Parathyroid adenoma (tissue), 2 donors: ENCODE results near the gene CACYBP.

Experiments
- H2AFZ ChIP-seq: fragments of 300-600 bp; sonication (generic); one replicate; pipeline ENCODE4 v1.7.0; 2017; ENCODE audit warnings: antibody characterized with exemption, mild to moderate bottlenecking
- H3K27ac ChIP-seq: fragments of 300-600 bp; sonication (generic); one replicate; pipeline ENCODE4 v1.7.0; 2017
- H3K27me3 ChIP-seq: fragments of 300-600 bp; sonication (generic); one replicate; pipeline ENCODE4 v1.7.0; 2017; ENCODE audit warnings: low read length; ENCODE audit not compliant: control insufficient read depth, insufficient read depth
- H3K36me3 ChIP-seq: fragments of 300-600 bp; sonication (generic); one replicate; pipeline ENCODE4 v1.7.0; 2017; ENCODE audit warnings: low read length; ENCODE audit not compliant: control insufficient read depth, insufficient read depth
- H3K4me1 ChIP-seq: fragments of 300-600 bp; sonication (generic); one replicate; pipeline ENCODE4 v1.7.0; 2017; ENCODE audit warnings: control low read depth
- H3K4me2 ChIP-seq: fragments of 300-600 bp; sonication (generic); one replicate; pipeline ENCODE4 v1.7.0; 2017; ENCODE audit warnings: low read length
- H3K4me3 ChIP-seq: fragments of 300-600 bp; sonication (generic); one replicate; pipeline ENCODE4 v1.7.0; 2017; ENCODE audit warnings: low read depth, low read length
- H3K79me2 ChIP-seq: fragments of 300-600 bp; sonication (generic); one replicate; pipeline ENCODE4 v1.7.0; 2017; ENCODE audit warnings: control low read depth
- H3K9ac ChIP-seq: fragments of 300-600 bp; sonication (generic); one replicate; pipeline ENCODE4 v1.7.0; 2017; ENCODE audit warnings: mild to moderate bottlenecking
- H3K9me3 ChIP-seq: fragments of 300-600 bp; sonication (generic); one replicate; pipeline ENCODE4 v1.7.0; 2017; ENCODE audit warnings: low read length; ENCODE audit not compliant: control insufficient read depth
- CTCF ChIP-seq: fragments of 300-600 bp; sonication (generic); IDR thresholded peaks from one replicate; pipeline ENCODE4 v1.7.0; 2017; ENCODE audit warnings: antibody characterized with exemption, mild to moderate bottlenecking
- donor health status: primary hyperparathyroidism.

Gene CACYBP

GRCh38 chr1:174995121-174995520 lies 4.6 kb upstream of the CACYBP start:
- no peak for TF ChIP-seq CTCF
- Histone ChIP-seq H3K27me3 (no peaks in the 10 kb centered on the region), H3K4me3 (no peak overlapping the region), H3K9me3 (no peaks in the 10 kb centered on the region), H3K27ac (no peak overlapping the region), H3K4me1 (peaks cover 2% of the 10 kb centered on the region), H2AFZ (no peak overlapping the region), H3K36me3 (no peaks in the 10 kb centered on the region), H3K9ac (no peak overlapping the region), H3K79me2 (peaks cover under 1% of the 10 kb centered on the region), H3K4me2 (no peak overlapping the region)

GRCh38 chr1:174995916-174996315 lies 3.8 kb upstream of the CACYBP start:
- Histone ChIP-seq H3K36me3 (no peaks in the 10 kb centered on the region), H3K9ac (no peak overlapping the region), H3K27ac (no peak overlapping the region), H3K9me3 (no peaks in the 10 kb centered on the region), H3K79me2 (peaks cover 4% of the 10 kb centered on the region), H3K4me1 (no peaks in the 10 kb centered on the region), H3K4me3 (no peak overlapping the region), H3K27me3 (no peaks in the 10 kb centered on the region), H2AFZ (no peak overlapping the region), H3K4me2 (no peak overlapping the region)
- TF ChIP-seq CTCF = no peak

GRCh38 chr1:174996476-174996875 lies 3.3 kb upstream of the CACYBP start:
- Histone ChIP-seq H3K4me2 (no peak overlapping the region), H3K9ac (no peak overlapping the region), H3K4me3 (no peak overlapping the region), H3K4me1 (no peaks in the 10 kb centered on the region), H3K27me3 (no peaks in the 10 kb centered on the region), H2AFZ (no peak overlapping the region), H3K79me2 (peaks cover 4% of the 10 kb centered on the region), H3K36me3 (no peaks in the 10 kb centered on the region), H3K9me3 (no peaks in the 10 kb centered on the region), H3K27ac (no peak overlapping the region)
- no peak for TF ChIP-seq CTCF

- Histone ChIP-seq H3K79me2 (peaks cover 4% of the 10 kb centered on the region), H2AFZ (no peak overlapping the region), H3K4me2 (no peak overlapping the region), H3K27ac (no peak overlapping the region), H3K36me3 (no peaks in the 10 kb centered on the region), H3K9ac (no peak overlapping the region), H3K27me3 (no peaks in the 10 kb centered on the region), H3K4me3 (no peak overlapping the region), H3K4me1 (no peaks in the 10 kb centered on the region), H3K9me3 (no peaks in the 10 kb centered on the region)
- TF ChIP-seq CTCF = no peak
These were observed 2.7 kb upstream of the CACYBP start for GRCh38 chr1:174997041-174997440.

GRCh38 chr1:174998569-174999215 lies 1.1 kb upstream of the CACYBP start:
- peak overlapping the region; percentile 97 for H2AFZ ChIP-seq
- no peaks in the 10 kb centered on the region for H3K27me3 ChIP-seq
- H3K9me3 ChIP-seq = no peaks in the 10 kb centered on the region
- H3K4me3 ChIP-seq = peak overlapping the region; percentile 71
- H3K4me2 ChIP-seq = peak overlapping the region; percentile 87
- peak; percentile 62 for TF ChIP-seq CTCF
- H3K36me3 ChIP-seq = no peaks in the 10 kb centered on the region
- H3K79me2 ChIP-seq = peaks cover 4% of the 10 kb centered on the region
- H3K9ac ChIP-seq = peak overlapping the region; percentile 70
- H3K4me1 ChIP-seq = no peaks in the 10 kb centered on the region
- H3K27ac ChIP-seq = peak overlapping the region; percentile 99
